DMS79 treated with DMSO at 0.1 percent for 48 hours (cell line): ENCODE measurements around the gene ATP2A3.
"Not testable (repeated sequence)": the region's sequence is repeated elsewhere in the genome, so short reads cannot be mapped to it uniquely, and the experiment has no call there.

Source experiments
- DNase-seq: peaks from one replicate; lab custom pipeline; 2025; lab: John Stamatoyannopoulos, UW

Gene ATP2A3

GRCh38 chr17:3954976-3955672 is 9.1 kb downstream of the ATP2A3 start:
- DNase-seq, result no peak

- DNase-seq, result no peak
Measured at GRCh38 chr17:3954086-3954485, 10.2 kb downstream of the ATP2A3 start.

- no peak for DNase-seq
Measured at GRCh38 chr17:3953542-3953941, 10.7 kb downstream of the ATP2A3 start.

- DNase-seq, result no peak
Measured at GRCh38 chr17:3952186-3952585, 12.1 kb downstream of the ATP2A3 start.

- no peak for DNase-seq
Measured at GRCh38 chr17:3951420-3951819, 12.8 kb downstream of the ATP2A3 start.

DNA sequence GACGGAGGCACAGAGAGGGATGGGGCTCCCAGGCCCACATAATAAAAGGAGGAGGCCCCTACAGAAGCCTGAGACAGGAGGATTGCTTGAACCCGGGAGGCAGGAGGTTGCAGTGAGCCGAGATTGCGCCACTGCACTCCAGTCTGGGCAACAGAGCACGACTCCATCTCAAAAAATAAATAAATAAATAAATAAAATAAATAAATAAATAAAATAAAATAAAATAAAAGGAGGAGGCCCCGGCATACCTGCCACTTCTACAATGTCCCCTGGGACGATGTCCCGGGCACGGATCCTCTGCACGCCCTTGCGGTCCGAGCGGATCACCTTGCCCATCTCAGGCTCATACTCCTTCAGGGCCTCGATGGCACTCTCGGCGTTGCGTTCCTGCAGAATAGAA is 13.2 kb downstream of the ATP2A3 start:
- no peak for DNase-seq

DNA sequence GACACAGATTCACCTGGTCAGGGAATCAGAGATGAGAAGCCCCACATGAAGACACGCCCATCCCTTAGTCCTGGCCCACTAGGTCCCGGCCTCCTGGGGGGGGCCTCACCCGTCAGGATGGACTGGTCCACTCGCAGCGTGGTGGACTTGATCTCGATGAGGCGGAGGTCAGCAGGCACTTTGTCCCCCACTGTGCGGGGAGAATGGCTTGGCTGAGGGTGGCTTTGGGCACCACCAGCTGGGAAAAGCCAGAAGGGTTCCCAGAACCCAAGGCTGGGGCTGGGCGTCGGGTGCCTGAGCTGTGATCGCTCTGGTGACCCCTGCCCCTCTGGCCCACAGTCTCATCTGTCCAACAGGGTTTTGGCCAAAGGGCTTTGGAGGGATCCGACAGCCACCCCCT is 13.7 kb downstream of the ATP2A3 start:
- no peak for DNase-seq

DNA sequence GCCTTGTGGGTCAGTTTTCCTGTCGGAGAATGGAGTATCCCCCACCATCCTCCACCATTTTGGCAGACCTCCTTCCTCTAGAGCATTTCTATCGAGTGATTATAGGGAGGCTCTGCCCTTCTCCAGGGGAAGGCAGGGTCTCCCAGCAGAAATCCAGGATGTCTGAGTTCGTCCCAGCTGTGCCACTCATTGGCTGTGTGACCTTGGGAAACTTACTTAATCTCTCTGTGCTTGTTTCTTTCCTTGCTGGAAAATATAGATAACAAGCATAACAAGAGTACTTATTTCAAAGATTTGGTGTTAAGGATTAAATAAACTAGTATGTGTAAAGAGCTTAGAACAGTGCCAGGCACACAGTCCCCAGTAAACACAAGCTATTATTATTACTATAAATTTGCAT is 14.8 kb downstream of the ATP2A3 start:
- DNase-seq, result no peak

GRCh38 chr17:3948551-3948950 is 15.7 kb downstream of the ATP2A3 start:
- not testable (repeated sequence) for DNase-seq

DNA sequence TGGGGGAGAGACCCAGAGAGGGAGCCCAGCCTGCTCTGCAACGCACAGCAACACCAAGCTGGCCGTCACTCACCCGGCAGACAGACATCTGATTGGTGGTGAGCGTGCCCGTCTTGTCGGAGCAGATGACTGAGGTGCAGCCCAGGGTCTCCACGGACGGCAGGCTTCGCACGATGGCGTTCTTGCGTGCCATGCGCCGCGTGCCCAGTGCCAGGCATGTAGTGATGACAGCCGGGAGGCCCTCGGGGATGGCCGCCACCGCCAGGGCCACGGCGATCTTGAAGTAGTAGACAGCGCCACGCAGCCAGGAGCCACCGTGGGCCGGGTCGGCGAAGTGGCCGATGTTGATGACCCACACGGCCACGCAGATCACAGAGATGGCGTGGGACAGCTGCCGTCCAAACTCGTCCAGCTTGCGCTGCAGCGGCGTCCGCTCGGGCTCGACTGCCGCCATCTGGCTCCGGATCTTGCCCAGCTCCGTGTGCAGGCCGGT is 16.9 kb downstream of the ATP2A3 start:
- no peak for DNase-seq

DNA sequence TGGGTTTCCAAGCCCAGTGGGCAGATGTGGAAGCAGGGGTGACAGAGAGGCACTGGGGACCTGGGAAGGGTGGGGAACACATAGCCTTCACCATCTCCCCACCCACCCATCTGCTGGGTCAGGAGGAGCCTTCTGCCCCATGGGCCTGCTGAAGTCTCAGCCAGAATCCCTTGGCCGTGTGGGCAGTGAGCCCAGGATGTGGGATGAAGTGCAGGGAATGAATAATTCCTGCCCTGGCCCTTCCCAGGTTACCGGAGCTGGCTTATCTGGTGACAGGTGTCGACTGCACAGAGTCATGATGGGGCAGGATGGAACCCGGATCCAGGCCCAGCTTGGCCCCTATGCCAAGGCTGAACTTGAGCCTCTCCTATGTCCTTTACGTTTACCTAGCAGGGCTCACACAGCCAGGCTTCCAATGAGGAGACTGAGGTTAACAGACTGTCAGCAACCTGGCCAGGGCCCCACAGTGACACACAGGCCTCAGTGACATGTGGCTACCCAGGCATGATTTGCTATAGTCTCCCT is 17.5 kb downstream of the ATP2A3 start:
- no peak for DNase-seq

GRCh38 chr17:3944485-3945388 is 19.5 kb downstream of the ATP2A3 start:
- DNase-seq, result no peak

GRCh38 chr17:3943240-3943891 is 20.9 kb downstream of the ATP2A3 start:
- no peak for DNase-seq

DNA sequence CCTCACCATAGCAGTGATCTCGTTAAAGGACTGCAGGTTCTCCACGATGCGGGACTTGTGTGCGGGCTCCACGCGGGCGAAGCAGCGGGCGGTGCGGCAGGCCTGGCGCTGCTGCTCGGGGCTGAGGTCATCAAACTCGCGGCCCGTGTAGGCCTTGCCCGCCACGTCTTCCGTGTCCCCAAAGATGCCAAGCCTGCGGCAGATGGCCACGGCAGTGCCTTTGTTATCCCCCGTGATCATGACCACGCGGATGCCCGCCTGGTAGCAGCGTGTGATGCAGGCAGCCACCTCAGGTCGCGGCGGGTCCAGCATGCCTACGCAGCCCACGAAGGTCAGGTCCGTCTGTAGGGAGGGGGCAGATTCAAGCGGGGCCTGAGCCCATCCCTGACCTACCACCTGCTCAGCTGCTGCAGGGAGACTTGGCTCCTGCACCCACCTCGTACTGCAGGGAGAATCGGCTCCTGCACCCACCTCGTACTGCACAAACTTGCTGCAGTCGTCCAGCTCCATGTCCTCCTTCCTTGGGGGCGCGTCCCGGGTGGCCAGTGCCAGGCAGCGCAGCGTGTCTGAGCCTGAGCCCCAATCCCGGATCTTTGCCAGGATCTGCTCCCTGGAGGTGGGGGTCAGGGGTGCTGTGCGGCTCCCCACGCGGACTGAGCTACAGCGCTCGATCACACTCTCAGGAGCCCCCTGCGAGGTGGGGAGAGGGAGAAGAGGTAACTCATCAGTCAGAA is 23.1 kb downstream of the ATP2A3 start:
- no peak for DNase-seq

DNA sequence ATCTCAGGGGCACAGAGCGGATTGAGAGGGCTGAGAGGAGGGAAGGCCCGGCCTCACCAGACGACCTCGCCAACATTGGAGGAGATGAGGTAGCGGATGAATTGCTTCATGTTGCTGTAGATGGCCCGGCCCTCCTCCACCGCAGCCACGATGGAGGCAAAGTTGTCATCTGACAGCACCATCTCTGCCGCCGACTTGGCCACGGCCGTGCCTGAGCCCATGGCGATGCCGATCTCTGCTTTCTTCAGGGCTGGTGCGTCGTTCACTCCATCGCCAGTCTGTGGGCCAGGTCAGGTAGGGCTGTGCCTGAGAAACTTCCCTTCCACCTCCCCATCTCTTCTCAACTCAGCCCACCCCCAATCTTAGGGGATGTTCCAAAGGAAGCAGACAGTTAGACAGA is 26.9 kb downstream of the ATP2A3 start:
- DNase-seq, result no peak

- DNase-seq, result no peak
Measured at GRCh38 chr17:3935825-3936355, 28.3 kb downstream of the ATP2A3 start.

GRCh38 chr17:3935140-3935542 is 29.1 kb downstream of the ATP2A3 start:
- DNase-seq, result peak; percentile 5

- DNase-seq, result no peak
Measured at GRCh38 chr17:3929764-3930163, 34.5 kb downstream of the ATP2A3 start.

DNA sequence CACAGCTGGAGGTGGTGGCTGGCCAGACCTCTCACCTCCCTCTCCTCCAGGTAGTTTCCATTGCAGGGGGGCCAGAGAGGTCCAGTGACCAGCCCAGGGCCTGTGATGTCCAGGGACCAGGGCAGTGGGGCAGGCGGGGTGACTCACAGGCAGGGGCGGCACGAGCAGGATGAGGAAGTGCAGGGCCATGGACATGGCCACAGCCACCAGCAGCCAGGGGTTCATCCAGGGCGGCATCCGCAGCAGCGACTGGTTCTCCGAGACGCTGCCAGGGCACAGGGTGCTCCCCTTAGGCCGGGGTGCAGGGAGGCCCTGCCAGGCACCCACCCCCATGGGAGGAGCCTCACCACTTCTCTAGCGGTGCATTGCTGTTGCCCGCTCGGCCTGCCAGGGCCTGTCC is 35.1 kb downstream of the ATP2A3 start:
- no peak for DNase-seq

DNA sequence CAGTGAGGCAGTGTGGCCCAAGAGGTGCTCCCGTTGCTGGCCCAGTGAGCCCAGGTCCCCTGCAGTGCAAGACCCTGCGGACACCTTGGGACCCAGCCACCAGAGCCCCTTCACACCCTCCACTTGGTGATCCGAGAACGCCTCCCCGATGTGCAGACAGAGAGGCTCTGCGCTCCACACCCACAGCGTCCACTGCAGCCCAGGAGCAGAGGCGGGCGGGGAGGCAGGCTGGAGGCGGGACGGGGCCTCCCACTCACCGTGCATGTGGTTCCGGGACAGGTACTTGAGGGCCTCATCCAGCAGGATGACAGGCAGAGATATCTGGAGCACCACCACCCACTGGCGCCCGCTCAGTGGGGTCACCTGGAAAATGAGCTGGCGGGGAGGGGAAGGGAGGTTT is 35.8 kb downstream of the ATP2A3 start:
- DNase-seq, result no peak

GRCh38 chr17:3927628-3928340 is 36.5 kb downstream of the ATP2A3 start:
- no peak for DNase-seq
